ENCODE measurements around the gene B3GNT7. TPM values are rescaled to one million over a fixed set of nuclear protein-coding genes. Genes with fewer than 3 reads are reported as not detected.

B3GNT7 gene
- total RNA-seq, 1 experiment from 2014 or later, result not detected

DNA sequence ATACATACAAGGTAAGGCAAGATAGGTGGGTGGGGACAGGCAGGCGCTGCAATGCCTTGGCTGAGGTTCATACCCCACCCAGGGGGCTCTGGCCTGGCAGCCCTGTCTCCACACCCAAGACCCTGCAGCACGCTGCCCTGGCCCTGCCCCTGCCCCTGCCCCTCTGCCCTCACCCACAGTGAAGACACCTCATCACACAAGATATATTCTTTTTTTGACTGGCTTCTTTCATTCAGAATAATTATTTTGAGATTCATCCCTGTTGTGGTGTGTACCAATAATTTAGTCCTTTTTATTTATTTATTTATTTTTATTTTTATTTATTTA lies 11.4 kb upstream of the B3GNT7 start:
- DNase-seq (ENCODE audit: low read depth), result no peak

DNA sequence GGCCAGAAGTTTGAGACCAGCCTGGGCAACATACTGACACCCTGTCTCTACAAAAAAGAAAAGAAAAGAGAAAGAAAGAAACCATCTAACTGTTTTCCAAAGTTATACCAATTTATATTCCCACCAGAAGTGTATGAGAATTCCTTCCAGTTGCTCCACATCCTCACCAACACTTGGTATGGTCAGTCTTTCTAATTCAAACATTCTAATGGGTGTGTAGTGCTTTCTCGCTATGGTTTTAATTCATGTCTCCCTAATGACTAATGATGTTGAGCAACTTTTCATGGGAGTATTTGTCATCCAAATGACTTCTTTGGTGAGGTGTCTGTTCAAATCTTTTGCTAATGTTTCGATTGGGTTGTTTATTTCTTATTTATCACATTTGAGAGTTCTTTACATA lies 10.5 kb upstream of the B3GNT7 start:
- peak; percentile 36 for DNase-seq (ENCODE audit: low read depth)

DNA sequence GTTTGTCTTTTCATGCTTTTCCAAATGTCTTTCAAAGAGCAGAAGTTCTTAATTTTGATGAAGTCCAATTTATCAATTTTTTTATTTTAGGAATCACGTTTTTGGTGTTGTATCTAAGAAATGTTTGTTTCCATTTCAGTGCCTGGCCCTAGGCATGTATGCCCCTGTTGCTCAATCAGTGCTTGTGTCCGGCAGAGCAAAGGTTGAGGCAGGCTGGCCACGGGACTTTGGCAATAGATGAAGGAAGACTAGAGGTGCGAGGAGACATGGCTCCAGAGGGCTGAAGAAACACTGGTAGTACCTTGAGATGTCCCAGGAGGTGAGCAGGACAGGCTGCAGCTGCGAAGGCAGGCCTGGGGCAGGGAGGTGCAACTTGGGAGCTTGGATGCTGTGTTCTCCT lies 10.1 kb upstream of the B3GNT7 start:
- no peak for DNase-seq (ENCODE audit: low read depth)

DNA sequence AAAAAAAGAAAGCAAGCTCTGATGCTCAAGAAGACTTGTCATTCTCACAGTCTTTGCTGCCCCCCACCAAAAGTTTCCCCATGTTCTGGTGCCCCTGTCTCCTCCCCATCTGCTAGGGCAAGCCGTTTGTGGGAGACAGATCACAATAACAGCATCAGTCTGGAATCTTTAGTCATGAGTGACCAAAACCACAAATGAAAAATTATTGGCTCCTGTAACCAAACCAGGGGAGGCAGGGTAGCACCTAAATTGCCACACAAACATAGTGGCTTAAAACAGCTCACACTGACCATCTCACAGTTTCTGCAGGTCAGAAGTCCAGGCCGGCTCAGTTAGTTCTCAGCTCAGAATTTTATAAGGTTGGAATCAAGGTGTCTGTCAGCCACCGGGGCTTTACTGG lies 9.1 kb upstream of the B3GNT7 start:
- DNase-seq (ENCODE audit: low read depth), result peak; percentile 79

DNA sequence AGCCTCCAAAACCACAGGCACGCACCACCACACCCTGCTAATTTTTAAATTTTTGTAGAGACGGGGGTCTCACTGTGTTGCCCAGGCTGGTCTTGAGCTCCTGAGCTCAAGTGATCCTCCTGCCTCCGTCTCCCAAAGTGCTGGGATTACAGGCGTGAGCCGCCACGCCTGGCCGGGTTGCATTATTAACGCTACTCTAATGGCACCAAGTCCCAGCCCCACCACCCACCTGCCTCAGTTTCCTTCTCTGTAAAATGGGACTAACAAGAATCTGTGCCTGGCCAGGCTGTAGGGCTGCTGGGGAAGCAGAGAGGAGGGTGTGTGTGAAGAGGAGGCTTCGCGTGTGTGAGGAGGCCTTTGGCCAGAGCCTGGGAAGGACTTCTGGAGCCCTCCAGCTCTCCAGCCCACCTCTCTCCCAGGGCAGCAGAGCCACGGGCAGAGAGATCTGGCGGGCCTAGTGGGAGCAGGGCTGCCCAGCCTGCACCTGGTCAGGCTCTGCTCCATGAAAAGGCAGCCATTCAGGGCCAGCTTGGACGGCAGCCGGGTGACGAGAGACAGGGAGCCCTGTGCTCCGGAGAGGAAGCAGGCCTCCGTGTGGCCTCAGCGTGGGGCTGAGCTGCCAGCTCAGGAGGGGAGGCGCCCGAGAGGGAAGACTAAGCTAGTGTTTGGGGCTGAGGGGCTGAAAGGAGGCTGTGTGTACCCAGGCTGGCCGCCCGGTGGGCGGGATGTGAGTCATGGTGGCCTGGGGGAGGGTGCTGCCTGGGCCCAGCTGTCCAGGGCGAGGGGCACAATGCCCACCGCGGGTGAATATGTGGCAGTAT lies 7.4 kb upstream of the B3GNT7 start:
- DNase-seq (ENCODE audit: low read depth), result peak; percentile 66

DNA sequence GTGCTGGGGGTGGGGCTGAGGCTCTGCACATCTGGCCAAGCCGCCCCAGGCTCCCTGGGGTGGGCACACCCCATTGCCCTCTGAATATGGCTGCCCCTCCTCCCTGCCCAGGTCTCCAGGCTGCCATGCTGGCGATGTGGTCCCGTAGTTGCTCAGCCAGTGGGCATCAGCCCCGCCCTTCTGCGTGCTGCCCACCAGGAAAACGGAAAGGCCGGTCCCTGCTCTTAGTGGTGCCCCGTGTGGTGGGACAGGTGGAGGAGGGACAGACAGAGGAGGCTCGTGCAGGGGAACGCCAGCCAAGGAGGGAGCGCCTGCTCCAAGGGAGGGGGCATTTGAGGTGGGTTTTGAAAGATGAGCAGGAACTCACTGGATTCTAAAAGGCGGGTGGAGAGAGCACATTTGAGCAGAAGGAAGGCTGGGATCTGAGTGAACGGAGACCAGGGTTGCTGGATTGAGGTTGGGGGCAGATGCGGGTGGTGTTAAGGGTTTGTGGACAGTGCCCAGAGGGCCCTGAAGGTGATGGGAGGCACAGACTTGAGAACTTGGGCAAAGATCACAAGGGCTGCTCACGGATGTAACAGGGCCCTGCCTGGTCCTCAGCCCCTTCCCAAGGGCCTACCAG lies 6.7 kb upstream of the B3GNT7 start:
- DNase-seq (ENCODE audit: low read depth), result no peak

DNA sequence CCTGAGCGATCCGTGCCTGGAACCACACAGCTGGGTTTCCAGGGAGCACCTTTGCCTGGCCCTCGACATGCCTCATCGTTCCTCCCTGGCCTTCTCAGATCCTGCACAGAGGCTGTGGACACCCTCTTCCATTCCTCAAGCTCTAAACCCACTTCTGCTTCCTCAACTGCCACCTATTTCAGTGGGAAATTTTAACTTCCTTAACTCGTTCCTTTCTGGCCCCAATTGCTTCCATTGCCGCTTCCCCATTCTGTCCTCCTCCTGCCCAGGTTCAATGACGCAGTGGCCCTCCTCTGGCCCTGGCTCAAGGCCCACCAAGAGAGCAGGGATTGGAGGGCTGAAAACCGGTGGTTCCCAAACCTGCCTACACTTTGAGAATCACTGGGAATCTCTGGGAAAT lies 4.8 kb upstream of the B3GNT7 start:
- DNase-seq (ENCODE audit: low read depth), result no peak

DNA sequence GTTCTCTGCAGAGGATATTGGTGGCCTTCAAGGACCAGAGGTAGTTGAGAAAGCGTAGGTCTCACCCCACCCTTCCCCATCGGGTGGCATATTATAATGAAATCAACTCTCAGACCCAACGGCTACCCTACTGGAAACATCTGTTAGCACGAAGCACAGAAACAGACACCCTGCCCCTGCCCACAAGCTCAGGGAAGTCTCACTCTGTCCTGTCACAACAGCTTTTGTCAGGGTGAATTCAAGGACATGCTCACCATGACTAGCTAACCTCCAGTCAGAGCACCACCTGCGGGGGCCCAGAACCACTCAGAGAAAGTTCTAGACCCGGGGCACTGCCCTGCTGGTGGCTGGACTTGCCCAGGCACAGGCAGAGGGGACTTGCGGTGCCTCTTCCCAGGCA lies 3.5 kb upstream of the B3GNT7 start:
- no peak for DNase-seq (ENCODE audit: low read depth)

DNA sequence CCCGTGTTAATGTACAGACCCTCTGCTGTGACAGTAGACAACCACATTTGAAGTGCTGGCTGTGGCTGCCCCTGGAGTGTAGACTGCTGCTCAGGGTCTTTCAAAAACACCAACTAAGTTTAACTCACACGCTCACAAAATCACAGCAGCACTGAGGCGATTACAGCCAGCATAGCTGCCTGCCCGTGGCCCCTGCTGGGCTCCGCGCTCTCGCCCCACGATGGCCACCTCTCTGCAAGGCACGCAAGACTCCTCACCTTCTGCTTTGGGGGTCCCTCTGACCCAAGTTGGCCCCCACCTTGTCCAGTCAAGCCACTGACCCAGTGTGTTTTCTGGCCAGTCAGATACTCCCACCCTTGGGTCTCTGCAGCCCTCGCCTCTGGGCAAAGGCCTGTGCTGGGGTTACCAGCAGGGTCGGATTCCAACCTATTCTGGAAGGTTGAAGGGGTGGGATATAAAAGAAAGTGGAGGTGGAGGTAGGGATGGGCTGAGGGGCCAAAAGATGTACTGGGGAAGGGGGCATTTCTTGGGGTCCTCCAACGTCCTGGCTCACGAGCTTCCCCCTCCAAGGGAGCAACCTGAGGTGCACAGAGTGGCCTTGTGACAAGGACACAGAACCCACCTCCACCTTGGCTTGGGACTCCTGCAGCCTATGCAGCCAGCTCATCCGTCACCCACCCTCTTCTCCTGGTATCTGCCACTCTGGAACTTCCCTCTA lies 2.9 kb upstream of the B3GNT7 start:
- DNase-seq (ENCODE audit: low read depth), result no peak

DNA sequence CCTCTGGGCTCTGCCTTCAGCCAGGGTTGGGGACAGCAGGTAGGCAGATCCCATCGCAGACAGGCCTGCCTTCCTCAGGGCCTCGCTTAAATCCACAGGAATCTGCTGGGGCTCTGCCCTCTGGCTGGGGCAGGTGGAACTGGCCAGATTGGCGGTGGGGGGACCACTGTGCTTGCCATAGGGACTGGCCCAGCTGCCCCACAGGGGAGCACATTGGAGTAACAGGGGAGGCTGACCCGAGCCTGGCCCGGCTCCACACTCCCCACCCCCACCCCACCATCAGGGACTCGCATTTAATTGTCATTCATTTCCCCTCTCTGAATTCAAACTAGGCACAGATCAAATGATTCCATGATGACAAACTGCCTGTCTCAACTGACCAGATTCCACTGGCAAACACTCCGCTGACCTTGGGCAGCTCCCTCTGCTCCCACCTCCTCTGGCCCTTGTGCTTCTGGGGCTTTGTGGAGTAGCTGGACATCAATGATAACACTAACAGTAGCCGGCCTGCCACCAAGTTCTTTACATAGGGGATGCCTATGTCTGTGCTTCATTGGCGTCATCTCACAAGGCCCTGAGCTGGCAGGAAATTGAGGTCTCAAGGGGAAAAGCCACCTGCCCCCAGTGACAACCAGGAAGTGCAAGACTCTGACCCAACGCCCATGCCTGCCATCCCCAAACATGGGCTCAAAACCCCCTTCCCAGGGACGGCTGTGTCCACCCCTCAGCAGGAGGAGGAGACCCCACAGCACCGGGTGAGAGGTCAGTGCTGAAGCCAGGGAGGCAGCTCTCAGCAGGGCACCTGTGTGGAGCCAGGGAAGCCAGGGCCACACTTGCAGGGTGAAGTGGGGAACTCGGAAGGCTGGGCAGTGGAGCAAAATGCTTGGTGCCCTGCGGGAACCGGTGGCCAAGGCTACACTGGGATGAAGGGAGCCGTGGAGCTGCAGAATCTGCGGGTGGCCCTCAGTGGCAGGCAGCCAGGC lies 2.1 kb upstream of the B3GNT7 start:
- DNase-seq (ENCODE audit: low read depth), result no peak

DNA sequence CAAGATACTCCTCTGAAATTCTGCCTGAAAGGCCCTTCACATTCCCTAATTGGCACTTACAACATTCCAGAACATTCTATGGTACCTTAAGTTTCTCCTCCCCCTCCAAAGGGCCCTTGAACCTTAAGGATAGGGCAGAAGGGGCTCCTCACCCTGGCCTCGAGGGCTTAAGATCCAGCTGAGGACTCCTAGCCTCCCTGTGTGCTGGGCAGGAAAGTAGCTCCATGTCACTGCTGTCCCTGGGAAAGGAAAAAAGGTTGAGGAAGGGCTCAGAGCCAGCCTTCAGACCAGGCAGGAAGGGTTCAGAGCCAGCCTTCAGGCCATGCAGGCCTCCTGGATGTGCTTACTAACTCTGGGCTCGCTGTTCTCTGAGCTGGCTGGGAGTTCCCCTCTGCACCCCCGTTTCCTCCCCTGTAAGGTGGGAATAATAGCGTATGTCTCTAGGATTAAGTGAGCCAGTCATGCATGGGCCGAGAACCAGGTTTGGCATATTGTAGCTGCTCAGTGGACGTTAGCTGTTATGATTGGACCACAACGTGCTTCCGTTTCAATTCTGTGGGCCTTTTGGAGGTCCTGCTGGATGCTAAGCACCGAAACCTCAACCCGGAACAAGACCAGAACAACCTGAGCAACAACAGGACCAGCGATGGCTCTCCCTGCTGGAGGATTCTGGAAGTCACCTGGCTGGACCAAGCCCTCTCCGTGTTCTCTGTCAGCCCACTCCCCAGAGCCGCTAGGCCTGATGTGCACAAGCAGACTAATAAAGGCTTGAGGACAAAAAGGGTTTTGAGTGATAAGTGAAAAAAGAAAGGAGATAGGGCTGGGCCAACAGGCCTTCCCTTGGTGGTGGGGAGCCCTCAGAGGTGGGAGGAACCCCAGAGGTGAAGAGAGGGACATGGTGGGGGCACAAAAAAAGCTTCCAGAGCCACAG lies 1.0 kb upstream of the B3GNT7 start:
- DNase-seq (ENCODE audit: low read depth), result no peak

DNA sequence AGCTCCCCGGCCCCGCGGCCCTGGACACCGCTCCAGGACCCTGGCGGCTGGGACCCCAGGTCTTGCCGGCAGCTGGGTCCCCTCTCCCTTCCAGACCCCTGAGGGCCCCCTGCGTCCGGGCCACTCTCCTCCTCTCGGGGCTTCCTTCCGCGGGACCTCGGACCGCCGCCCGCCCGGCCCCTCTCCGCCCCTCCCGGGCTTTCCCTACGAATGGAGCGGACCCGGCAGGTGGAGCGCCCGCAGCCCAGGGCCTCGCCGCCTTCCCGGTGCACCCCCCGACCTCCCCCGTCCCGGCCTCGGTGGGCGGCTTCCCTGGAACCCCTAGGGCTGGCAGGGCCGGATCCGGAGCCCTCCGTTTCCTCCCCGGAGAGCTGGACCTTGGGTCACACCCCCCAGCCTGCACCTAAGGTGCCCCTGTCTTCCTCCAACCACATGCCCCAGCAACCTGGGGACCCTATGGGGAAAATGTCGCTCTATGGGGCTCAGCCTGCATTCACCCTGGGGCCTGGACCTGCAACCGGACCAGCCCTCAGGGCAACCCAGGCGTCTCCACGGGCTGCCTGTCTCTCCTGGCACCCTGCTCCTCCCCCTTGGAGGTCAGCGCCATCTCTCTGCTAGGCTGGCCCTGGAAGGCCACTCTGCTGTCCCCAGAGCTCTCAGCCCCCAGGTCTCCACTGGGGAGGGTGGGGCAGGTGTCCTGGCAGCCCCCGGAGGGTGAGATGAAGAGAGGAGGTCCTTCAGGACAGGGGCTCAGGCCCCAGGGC lies 730 bp downstream of the B3GNT7 start:
- no peak for DNase-seq (ENCODE audit: low read depth)

DNA sequence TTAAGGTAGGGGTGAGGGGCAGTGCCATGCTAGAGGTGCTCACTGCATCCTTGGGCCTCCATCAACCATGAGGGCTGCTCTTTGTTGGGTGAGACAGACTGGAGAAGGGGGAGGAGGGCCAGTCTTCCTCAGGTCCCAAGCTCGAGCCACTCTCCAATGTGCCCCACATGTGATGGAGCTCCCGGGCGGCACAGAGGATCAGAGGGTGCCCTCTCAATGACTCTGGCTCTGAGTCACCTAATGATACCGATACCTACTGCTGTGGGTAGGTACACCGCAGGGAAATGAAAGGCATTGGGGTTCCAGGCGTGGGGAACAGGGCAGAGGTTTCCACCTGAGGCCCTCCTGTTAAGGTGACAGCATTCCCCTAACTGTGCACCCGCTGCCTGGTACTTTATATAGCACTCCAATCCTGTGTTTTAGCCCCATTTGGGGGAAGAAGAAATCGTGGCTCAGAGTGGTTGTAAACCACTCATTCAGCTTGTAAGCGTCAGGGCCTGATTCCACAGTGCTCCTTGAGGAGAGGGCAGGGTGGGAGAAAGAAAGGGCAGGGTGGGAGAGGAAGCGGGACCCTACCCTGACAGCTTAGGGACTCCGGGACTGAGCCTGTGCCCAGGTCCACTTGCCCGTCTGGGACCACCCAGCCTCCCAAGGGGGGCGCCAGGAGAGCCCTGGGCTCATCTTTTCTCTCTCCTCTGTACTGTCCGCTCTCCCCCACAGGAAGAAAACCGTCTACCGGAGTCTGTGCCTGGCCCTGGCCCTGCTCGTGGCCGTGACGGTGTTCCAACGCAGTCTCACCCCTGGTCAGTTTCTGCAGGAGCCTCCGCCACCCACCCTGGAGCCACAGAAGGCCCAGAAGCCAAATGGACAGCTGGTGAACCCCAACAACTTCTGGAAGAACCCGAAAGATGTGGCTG lies 1.8 kb downstream of the B3GNT7 start:
- DNase-seq (ENCODE audit: low read depth), result no peak

DNA sequence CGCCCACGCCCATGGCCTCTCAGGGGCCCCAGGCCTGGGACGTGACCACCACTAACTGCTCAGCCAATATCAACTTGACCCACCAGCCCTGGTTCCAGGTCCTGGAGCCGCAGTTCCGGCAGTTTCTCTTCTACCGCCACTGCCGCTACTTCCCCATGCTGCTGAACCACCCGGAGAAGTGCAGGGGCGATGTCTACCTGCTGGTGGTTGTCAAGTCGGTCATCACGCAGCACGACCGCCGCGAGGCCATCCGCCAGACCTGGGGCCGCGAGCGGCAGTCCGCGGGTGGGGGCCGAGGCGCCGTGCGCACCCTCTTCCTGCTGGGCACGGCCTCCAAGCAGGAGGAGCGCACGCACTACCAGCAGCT lies 2.4 kb downstream of the B3GNT7 start:
- DNase-seq (ENCODE audit: low read depth), result no peak

DNA sequence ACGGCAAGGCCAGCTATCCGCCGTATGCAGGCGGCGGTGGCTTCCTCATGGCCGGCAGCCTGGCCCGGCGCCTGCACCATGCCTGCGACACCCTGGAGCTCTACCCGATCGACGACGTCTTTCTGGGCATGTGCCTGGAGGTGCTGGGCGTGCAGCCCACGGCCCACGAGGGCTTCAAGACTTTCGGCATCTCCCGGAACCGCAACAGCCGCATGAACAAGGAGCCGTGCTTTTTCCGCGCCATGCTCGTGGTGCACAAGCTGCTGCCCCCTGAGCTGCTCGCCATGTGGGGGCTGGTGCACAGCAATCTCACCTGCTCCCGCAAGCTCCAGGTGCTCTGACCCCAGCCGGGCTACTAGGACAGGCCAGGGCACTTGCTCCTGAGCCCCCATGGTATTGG lies 3.1 kb downstream of the B3GNT7 start:
- DNase-seq (ENCODE audit: low read depth), result no peak

DNA sequence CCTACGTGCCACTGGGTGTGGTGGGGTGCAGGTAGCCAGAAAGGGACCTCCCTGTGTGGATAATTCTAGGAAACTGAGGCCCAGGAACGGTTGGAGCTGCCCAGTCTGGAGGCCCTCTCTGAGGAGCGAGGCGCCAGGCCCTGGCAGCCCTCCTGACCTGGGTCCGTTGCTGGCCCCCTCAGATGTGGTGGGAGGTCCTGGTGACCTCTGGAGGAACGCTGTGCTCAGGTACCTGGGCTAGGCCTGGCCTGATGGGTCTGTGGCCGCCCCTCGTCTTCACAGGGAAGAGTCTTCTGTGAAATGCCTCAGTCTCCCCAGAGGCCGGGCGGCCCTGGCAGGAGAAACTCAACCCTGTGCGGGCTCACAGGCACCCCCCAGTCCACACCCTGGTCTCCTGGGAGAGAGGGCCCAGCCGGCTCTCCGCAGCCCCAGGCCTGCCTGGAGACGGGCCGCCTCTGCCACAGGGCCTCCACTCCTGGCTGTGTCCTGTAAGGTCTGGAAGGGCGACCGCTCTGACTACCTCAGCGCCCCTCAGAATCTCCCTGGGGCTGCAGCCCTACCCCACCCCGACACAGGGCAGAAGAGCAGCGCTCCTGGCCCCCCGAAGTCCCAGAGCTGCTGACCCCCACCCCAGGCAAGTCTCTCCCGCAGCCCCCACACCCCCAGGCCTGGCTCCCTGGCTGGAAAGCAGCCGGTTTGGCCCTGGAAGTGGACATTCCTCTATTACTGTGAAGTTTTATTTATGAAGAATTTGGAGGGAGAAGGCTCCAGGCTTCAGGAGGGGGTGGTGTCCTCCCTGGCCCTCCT lies 3.7 kb downstream of the B3GNT7 start:
- DNase-seq (ENCODE audit: low read depth), result no peak

DNA sequence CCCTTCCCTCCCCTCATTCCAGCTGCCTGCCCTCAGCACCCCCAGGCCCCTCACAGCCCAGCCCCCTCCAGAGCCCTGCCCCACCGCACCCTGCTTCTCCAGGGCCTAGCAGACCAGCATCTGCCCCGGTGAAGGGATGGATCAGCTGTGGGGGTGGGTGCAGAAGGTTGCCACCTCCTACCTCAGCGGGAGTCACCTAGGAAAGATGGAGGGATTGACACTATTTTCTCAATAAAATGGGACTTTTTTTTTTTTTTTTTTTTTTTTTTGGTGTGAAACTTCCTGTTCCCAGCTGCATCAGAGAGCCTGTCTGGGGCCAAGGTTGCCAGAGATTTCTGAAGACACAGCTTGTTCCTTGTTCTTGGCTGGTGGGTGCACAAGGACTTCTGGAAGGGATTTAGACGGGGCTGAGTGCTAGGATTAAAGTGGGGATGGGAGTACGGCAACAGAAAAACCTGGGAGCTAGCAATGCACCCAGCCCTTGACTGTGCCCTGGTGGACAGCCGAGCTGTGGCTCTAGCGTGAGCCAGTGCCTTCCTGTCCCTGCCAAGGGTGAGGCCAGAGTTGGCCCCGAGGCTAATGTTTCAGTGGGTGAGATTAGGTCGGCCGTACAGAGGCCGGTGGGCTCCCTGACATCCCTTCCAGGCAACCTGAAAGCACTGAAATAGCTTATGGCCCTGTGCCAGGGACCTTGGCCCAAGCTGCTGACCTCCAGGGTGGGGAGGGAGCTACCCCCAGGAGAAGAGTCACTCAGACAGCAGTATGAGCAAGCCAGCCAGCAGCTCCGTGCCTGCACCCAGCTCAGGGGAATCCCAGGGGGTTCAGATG lies 4.6 kb downstream of the B3GNT7 start:
- no peak for DNase-seq (ENCODE audit: low read depth)
